HepG2 (cell line): ENCODE measurements around the gene CAMSAP2. TPM values are rescaled to one million over a fixed set of nuclear protein-coding genes. Genes with fewer than 3 reads are reported as not detected.
A peak's percentile ranks its signal among the peaks of the same experiment; 100 is the strongest.

ENCODE experiments used
- AHR ChIP-seq: IDR thresholded peaks from 2 replicates; pipeline ENCODE4 v1.6.1; 2018; ENCODE audit warnings: missing genetic modification reagents, missing compliant biosample characterization
- HOXA3 ChIP-seq: sonication (generic); formaldehyde crosslinking; IDR thresholded peaks from 2 replicates; pipeline ENCODE4 v1.5.0; 2020; ENCODE audit warnings: missing genetic modification reagents
- IKZF5 ChIP-seq: IDR thresholded peaks from 2 replicates; pipeline ENCODE4 v1.6.1; 2018; ENCODE audit warnings: missing genetic modification reagents, mild to moderate bottlenecking, missing compliant biosample characterization
- KAT7 ChIP-seq: IDR thresholded peaks from 2 replicates; pipeline ENCODE4 v1.6.1; 2018; ENCODE audit warnings: borderline replicate concordance, missing compliant biosample characterization
- NR2C2 ChIP-seq: sonication (generic); formaldehyde crosslinking; IDR thresholded peaks from 2 replicates; pipeline ENCODE4 v1.4.0; 2020; ENCODE audit warnings: missing genetic modification reagents, mild to moderate bottlenecking, moderate library complexity, borderline replicate concordance
- PAXIP1 ChIP-seq: sonication (generic); formaldehyde crosslinking; conservative IDR thresholded peaks from 2 replicates; pipeline ENCODE4 v1.4.0; 2020; ENCODE audit warnings: mild to moderate bottlenecking, missing genetic modification reagents, moderate library complexity
- TBX2 ChIP-seq: sonication (generic); formaldehyde crosslinking; IDR thresholded peaks from 2 replicates; pipeline ENCODE4 v1.5.0; 2020; ENCODE audit warnings: missing genetic modification reagents, mild to moderate bottlenecking, borderline replicate concordance
- TRIM22 ChIP-seq: fragments of 450-650 bp; IDR thresholded peaks from 2 replicates; pipeline ENCODE4 v1.6.1; 2017
- U2AF2 ChIP-seq: fragments of 200-400 bp; formaldehyde crosslinking; IDR thresholded peaks from 2 replicates; pipeline ENCODE4 v1.6.1; 2017; ENCODE audit warnings: low read depth, mild to moderate bottlenecking, low read length
- ZBTB20 ChIP-seq: sonication (generic); formaldehyde crosslinking; IDR thresholded peaks from 2 replicates; pipeline ENCODE4 v1.8.1; 2023; ENCODE audit warnings: missing genetic modification reagents, low read depth, mild to moderate bottlenecking, borderline replicate concordance
- ZBTB26 ChIP-seq: IDR thresholded peaks from 2 replicates; pipeline ENCODE4 v1.6.1; 2016; ENCODE audit warnings: missing compliant biosample characterization, missing genetic modification reagents, borderline replicate concordance
- ZNF615 ChIP-seq: sonication (generic); formaldehyde crosslinking; IDR thresholded peaks from 2 replicates; pipeline ENCODE4 v1.5.0; 2020; ENCODE audit warnings: mild to moderate bottlenecking, missing genetic modification reagents, borderline replicate concordance
- ZSCAN29 ChIP-seq: sonication (generic); formaldehyde crosslinking; conservative IDR thresholded peaks from 2 replicates; pipeline ENCODE4 v1.4.0; 2020; ENCODE audit warnings: mild to moderate bottlenecking, missing genetic modification reagents
- polyA plus RNA-seq, 8 experiments: library from polyadenylated mRNA; depleted of rRNA in 3 of 8; stranded (reverse) in 7 of 8; unstranded in 1 of 8; fragments of >200 nt; fragmentation: Illumina TruSeq in 4 of 8; extraction: Trizol in 4 of 8; gene quantifications; 2 replicates each; pipeline versions ENCODE4 v1.2.1 to v1.2.3, GENCODE V29; 2011 to 2016; ENCODE audit warnings: low read depth in 4 of 8, missing spikeins in 1 of 8, mixed read lengths in 1 of 8; ENCODE audit not compliant: insufficient read depth in 1 of 8
- total RNA-seq, 5 experiments: library from RNA; depleted of rRNA; stranded (reverse); fragments of >200 nt; fragmentation: Illumina TruSeq; extraction: Trizol; gene quantifications; 2 replicates each; pipeline ENCODE4 v1.2.3, GENCODE V29; 2016; ENCODE audit warnings: low read depth in 1 of 5
- TF ChIP-seq, protein P1 (sequence below): sonication (generic); formaldehyde crosslinking; IDR thresholded peaks from 2 replicates; pipeline ENCODE4 v1.8.0; 2022; ENCODE audit warnings: missing genetic modification reagents, low read depth, mild to moderate bottlenecking, borderline replicate concordance
- TF ChIP-seq, protein P2 (sequence below): IDR thresholded peaks from 2 replicates; pipeline ENCODE4 v1.6.1; 2016
- TF ChIP-seq, protein P3 (sequence below): sonication (generic); formaldehyde crosslinking; IDR thresholded peaks from 2 replicates; pipeline ENCODE4 v1.9.0; 2021; ENCODE audit warnings: missing genetic modification reagents, borderline replicate concordance

Gene CAMSAP2
- total and polyA plus RNA-seq, 2 of the 13 experiments (the other 11 are each of a cell fraction or from before 2014, with no cell fraction given), result 3.4 to 8.2 TPM

DNA sequence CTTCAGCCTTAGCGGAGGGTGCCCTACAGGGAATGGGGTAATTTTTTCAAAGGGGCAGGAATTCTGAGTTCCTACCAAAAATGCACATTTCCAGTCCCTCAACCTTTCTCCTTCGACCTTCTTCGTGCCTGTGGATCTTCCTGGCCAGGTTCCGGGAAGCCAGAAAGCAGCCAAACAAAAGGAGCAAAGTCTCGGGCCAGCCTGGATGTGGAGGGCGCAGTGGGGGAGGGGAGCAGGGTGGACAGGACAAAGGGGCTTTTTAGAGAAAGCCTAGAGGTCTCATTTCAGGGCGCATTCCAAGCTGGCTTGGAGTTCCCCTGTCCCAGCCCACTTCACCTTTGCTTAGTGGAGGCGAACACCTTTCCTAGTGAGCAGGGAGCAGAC, 153.1 kb downstream of the CAMSAP2 start (continued):
- TF ChIP-seq PAXIP1, result peak; percentile 87
- TF ChIP-seq KAT7 (CRISPR knock-in tag), result no peak
- TF ChIP-seq HOXA3 (CRISPR knock-in tag), result peak; percentile 65
- TF ChIP-seq U2AF2, result no peak
- no peak for TF ChIP-seq IKZF5
- TF ChIP-seq ZSCAN29 (CRISPR knock-in tag), result peak; percentile 74; the same call in 1 of the 2 replicates
- no peak; the same call in 1 of the 2 replicates for TF ChIP-seq ZNF615
- 0 out of 2 replicates have a peak, but pooled peaks have one; percentile 55 for TF ChIP-seq NR2C2 (CRISPR knock-in tag)
- no peak for TF ChIP-seq AHR (CRISPR knock-in tag)
- TF ChIP-seq, protein P1, sequence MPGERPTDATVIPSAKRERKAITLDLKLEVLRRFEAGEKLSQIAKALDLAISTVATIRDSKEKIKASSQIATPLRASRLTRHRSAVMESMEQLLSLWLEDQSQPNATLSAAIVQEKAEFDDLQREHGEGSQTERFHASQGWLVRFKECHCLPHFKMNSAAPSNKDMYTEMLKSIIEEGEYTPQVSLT (CRISPR knock-in tag), result no peak
- TF ChIP-seq TRIM22, result no peak
- TF ChIP-seq ZBTB20 (CRISPR knock-in tag), result no peak
- TF ChIP-seq, protein P2, sequence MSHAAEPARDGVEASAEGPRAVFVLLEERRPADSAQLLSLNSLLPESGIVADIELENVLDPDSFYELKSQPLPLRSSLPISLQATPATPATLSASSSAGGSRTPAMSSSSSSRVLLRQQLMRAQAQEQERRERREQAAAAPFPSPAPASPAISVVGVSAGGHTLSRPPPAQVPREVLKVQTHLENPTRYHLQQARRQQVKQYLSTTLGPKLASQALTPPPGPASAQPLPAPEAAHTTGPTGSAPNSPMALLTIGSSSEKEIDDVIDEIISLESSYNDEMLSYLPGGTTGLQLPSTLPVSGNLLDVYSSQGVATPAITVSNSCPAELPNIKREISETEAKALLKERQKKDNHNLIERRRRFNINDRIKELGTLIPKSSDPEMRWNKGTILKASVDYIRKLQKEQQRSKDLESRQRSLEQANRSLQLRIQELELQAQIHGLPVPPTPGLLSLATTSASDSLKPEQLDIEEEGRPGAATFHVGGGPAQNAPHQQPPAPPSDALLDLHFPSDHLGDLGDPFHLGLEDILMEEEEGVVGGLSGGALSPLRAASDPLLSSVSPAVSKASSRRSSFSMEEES (CRISPR knock-in tag), result no peak
- TF ChIP-seq, protein P3, sequence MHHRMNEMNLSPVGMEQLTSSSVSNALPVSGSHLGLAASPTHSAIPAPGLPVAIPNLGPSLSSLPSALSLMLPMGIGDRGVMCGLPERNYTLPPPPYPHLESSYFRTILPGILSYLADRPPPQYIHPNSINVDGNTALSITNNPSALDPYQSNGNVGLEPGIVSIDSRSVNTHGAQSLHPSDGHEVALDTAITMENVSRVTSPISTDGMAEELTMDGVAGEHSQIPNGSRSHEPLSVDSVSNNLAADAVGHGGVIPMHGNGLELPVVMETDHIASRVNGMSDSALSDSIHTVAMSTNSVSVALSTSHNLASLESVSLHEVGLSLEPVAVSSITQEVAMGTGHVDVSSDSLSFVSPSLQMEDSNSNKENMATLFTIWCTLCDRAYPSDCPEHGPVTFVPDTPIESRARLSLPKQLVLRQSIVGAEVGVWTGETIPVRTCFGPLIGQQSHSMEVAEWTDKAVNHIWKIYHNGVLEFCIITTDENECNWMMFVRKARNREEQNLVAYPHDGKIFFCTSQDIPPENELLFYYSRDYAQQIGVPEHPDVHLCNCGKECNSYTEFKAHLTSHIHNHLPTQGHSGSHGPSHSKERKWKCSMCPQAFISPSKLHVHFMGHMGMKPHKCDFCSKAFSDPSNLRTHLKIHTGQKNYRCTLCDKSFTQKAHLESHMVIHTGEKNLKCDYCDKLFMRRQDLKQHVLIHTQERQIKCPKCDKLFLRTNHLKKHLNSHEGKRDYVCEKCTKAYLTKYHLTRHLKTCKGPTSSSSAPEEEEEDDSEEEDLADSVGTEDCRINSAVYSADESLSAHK, result no peak
- TF ChIP-seq ZBTB26 (CRISPR knock-in tag), result no peak
- peak; percentile 24; the same call in 1 of the 2 replicates for TF ChIP-seq TBX2 (CRISPR knock-in tag)
